LNCAP (cell line): ENCODE data around the gene PCDHGA11.

ENCODE experiments used
- TF ChIP-seq, protein P1 (sequence below): fragments of 450-650 bp; IDR thresholded peaks from 2 replicates; pipeline ENCODE4 v1.5.1; 2017; ENCODE audit warnings: mild to moderate bottlenecking

PCDHGA11 gene

DNA sequence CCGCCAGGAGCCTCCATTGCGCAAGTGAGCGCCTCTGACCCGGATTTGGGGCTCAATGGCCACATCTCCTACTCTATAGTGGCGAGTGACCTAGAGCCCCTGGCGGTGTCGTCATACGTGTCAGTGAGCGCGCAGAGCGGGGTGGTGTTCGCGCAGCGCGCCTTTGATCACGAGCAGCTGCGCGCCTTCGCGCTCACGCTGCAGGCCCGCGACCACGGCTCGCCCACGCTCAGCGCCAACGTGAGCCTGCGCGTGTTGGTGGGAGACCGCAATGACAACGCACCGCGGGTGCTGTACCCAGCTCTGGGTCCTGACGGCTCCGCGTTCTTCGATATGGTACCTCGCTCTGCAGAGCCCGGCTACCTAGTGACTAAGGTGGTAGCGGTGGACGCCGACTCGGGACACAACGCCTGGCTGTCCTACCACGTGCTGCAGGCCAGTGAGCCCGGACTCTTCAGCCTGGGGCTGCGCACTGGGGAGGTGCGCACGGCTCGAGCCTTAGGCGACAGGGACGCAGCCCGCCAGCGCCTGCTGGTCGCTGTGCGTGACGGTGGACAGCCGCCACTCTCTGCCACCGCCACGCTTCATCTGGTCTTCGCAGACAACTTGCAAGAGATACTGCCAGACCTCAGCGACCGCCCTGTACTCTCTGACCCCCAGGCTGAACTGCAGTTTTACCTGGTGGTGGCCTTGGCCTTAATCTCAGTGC, 11.1 kb upstream of the PCDHGA11 start:
- TF ChIP-seq, protein P1, sequence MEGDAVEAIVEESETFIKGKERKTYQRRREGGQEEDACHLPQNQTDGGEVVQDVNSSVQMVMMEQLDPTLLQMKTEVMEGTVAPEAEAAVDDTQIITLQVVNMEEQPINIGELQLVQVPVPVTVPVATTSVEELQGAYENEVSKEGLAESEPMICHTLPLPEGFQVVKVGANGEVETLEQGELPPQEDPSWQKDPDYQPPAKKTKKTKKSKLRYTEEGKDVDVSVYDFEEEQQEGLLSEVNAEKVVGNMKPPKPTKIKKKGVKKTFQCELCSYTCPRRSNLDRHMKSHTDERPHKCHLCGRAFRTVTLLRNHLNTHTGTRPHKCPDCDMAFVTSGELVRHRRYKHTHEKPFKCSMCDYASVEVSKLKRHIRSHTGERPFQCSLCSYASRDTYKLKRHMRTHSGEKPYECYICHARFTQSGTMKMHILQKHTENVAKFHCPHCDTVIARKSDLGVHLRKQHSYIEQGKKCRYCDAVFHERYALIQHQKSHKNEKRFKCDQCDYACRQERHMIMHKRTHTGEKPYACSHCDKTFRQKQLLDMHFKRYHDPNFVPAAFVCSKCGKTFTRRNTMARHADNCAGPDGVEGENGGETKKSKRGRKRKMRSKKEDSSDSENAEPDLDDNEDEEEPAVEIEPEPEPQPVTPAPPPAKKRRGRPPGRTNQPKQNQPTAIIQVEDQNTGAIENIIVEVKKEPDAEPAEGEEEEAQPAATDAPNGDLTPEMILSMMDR = no peak

- TF ChIP-seq, protein P1 = no peak
These were observed 9.3 kb upstream of the PCDHGA11 start for GRCh38 chr5:141411575-141411974.

DNA sequence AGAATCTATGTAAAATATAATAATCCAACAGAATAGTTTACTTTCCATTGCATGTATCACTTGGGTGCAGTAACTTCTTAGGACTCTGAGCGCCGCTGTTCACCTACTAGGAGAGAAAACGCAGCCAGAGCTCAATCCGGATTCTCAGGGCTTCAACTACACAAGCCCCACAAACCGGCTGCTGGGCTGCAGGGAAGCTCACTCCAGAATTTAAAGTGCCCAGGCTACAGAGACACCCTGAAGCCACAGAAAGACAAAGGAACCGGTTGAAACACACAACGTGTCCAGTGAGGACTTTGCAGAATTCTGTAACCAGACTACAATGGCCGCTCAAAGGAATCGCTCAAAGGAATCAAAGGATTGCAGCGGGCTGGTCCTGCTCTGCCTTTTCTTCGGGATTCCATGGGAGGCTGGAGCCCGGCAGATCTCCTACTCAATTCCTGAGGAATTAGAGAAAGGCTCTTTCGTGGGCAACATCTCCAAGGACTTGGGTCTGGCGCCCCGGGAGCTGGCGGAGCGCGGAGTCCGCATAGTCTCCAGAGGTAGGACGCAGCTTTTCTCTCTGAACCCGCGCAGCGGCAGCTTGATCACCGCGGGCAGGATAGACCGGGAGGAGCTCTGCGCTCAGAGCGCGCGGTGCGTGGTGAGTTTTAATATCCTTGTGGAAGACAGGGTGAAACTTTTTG, 7.9 kb upstream of the PCDHGA11 start, which contains the start of gene PCDHGA10:
PCDHGA10 (plus strand) TSS at position 134 of the 686 bp plus-strand sequence; CDS start at position 323, 189 bp downstream.
- TF ChIP-seq, protein P1 = peak; percentile 77

DNA sequence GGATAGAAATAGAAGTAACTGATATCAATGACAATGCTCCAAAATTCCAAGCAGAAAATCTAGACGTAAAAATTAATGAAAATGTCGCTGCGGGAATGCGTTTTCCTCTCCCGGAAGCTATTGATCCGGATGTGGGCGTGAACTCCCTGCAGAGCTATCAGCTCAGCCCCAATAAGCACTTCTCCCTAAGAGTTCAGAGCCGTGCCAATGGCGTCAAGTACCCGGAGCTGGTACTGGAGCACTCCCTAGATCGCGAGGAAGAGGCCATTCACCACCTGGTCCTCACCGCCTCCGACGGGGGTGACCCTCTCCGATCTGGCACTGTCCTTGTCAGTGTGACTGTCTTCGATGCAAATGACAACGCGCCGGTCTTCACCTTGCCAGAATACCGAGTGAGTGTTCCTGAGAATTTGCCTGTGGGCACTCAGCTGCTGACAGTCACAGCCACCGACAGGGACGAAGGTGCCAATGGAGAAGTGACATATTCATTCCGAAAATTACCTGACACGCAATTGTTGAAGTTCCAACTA, 7.2 kb upstream of the PCDHGA11 start:
- TF ChIP-seq, protein P1 = no peak

GRCh38 chr5:141417494-141418172, 3.2 kb upstream of the PCDHGA11 start, which contains the start of gene PCDHGB7:
PCDHGB7 (plus strand) TSS chr5:141417677; CDS start chr5:141417860, 183 bp downstream.
- TF ChIP-seq, protein P1 = peak; percentile 36; the same call in 1 of the 2 replicates

DNA sequence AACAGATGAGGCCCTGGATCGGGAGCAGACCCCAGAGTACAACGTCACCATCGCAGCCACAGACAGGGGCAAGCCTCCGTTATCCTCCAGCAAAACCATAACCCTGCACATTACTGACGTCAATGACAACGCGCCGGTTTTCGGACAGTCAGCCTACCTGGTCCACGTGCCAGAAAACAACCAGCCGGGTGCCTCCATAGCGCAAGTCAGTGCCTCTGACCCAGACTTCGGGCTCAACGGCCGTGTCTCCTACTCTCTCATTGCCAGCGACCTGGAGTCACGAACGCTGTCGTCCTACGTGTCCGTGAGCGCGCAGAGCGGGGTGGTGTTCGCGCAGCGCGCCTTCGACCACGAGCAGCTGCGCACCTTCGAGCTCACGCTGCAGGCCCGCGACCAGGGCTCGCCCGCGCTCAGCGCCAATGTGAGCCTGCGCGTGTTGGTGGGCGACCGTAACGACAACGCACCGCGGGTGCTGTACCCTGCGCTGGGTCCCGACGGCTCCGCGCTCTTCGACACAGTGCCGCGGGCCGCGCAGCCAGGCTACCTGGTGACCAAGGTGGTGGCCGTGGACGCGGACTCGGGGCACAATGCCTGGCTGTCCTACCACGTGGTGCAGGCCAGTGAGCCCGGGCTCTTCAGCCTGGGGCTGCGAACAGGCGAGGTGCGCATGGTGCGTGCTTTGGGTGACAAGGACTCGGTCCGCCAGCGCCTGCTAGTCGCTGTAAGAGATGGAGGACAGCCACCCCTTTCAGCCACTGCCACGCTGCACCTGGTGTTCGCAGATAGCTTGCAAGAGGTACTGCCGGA, 1.6 kb upstream of the PCDHGA11 start:
- TF ChIP-seq, protein P1 = no peak

- TF ChIP-seq, protein P1 = no peak
These were observed 621 bp downstream of the PCDHGA11 start for GRCh38 chr5:141421489-141421855.
